NCI-H2107 (cell line): Measurements from ENCODE around the gene VGF.

Experiments used
- DNase-seq: peaks from one replicate; lab custom pipeline; 2025; lab: John Stamatoyannopoulos, UW

VGF gene

DNA sequence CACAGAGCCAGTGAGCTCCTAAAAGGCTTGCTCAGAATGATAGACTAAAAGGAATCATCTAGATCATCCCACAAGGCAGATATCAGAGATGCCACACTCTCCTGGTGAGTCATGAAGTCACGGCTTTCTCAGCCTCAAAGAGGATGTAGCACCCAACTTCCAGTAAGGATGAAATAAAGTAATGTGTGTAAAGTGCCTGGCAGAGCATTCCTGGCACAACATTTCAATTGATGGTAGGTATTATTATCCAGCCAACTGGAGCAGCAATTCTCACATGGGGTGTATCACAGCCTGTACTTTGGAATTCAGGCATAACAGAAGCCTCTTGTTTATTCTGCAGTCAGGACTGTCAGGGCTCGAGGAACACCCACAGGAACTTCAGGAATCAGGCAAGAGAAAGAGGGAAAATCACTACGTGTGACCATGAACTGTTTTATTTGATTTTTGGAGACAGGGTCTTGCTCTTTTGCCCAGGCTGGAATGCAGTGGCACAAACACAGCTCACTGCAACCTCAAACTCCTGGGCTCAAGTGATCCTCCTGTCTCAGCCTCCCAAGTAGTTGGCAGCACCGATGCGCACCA lies 20.0 kb upstream of the VGF start:
- no peak for DNase-seq

DNA sequence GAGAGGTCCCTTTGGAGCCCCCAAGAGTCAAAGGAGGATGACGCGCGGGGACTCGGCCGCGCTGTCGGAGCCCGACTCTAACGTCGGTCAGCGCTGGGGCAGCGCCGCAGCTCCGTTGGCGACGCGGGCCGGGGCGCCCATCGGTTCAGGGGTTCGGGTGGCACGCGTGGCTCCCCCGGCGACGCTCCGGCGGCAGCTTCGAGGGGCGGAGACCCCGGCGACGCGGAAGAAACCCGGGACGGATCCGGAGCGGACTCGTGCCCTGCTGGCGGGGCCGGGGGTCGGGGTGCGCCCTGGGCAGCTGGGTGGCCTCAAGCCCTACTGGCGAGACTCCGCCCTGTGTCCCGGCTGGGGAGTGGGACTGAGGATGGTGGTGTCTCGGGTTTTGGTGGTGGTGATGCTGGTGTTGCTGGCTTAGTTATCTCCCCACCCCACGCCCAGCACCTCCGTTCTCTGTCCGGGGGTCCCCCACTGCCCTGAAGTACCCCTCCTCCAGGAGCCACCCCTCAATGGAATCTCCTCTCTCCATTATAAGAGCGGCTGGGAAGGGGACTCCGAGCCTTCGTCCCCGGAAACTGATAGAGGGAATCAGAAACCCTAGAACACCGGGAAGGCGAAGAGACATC lies 14.9 kb upstream of the VGF start, which contains the start of gene NAT16:
Gene NAT16, minus strand, starts transcription at position 164 of the 626 bp plus-strand sequence. CDS start 5,486 bp downstream, outside the sequence.
- no peak for DNase-seq

DNA sequence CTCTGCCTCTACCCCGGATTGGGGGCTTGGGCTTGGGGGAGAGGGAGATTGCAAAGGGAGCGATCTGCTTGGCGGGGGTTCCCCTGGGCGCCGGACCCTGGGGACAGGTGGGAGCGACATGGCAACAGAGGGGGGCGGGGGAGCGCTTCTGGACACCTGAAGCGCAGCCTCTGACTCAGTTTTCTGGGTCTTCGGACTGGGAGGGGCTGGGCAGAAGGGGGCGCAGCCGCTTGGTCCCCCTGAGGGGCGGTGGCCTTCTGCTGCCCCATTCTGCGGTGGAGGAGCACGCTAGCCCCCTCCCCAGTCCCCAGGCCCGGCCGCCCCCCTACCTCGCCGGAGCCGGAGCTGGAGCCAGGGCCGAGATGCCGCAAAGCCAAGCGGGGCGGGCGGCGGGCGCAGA lies 14.3 kb upstream of the VGF start:
- no peak for DNase-seq

DNA sequence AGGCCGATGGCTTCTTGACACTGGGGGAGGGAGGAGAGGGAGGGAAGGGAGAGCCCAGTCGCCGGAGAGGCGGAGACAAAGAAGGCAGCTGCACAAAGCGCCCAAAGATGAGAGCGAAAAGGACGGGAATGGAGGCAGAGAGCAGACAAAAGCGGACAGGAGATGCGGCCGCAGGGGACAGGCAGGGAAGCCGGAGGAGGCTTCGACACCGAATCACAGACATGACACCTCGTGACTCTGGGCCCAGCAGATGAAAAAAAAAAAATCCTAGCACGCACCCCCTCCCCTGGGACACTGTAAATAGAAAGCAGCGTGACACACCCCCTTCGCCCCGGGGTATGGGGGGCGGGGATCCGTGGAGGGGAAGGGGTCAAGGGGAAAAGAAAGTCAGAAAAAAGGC lies 13.7 kb upstream of the VGF start:
- DNase-seq = no peak

DNA sequence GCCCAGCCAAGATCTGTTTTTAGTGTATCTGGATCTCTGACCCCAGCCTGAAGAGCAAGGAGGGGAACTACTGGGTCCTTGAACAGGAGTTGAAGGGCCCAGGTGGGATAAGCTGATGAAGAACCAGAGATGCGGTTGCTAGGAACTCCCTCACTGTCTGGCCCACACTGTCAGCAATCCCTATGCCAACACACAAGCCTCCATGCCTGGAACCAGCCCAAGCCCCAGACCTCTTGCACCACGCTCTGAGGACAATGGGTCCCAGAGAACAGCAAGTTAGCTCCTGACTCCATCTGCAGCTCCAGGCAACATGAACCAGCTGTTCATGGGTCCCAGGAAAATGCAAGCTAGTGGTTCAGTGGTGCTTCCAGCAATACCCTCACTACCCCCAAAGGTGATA lies 12.3 kb upstream of the VGF start:
- no peak for DNase-seq

DNA sequence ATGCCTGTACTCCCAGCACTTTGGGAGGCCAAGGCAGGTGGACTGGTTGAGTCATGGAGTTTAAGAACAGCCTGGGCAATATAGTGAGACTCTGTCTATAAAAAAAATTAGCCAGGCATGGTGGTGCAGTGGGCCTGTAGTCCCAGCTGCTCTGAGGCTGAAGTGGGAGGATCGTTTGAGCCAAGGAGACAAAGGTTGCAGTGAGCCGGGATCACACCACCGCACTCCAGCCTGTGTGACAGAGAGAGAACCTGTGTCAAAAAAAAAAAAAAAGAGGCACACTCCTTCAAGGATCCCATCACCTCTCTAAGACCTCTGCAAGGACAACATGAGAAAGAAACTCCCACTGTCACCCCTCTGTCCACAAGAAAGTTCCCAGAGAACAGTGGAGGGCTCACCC lies 10.3 kb upstream of the VGF start:
- no peak for DNase-seq

DNA sequence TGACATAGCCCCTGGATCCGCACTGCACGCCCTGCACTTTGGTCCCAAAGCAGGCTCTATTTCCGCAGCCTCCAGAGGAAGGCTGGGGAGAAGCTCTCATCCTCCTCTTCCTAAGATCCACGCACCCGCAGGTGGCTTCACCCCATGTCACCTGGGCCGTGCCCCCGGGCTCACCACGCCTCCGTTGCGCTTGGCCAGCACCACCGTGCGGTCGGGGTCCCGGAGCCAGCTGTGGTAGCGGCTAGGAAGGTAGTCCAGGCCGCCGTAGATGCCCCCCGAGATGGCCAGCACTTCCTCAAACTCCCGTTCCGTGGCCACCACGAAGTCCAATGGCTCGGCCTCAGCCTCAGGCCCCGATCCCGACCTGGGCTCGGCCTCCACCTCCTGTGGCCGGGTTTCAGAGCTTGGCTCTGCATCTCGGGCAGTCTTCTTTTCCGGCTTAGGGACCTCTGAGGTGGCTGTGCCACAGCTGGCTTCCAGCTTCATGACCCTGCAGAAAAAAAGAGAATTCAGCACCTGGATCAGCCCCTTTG lies 9.0 kb upstream of the VGF start:
- no peak for DNase-seq

DNA sequence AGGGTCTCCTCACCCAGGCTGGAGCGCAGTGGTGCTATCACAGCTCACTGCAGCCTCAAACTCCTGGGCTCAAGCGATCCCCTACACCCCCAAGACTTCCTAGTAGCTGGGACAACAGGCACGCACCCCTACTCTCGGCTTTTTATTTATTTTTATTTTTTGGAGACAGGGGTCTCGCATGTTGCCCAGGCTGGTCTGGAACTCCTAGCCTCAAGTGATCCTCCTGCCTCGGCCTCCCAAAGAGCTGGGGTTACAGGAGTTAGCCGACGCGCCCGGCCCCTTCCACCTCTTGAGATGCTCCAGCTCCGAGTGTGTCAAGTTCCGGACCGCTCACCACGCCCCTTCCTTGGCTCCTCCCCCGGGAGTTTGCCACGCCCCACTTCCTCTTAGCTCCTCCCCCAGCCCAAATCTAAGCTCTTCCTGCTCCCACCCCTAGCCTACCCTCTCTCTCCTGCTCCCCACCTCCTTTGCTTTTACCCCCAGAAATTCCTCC lies 8.4 kb upstream of the VGF start:
- DNase-seq = no peak

DNA sequence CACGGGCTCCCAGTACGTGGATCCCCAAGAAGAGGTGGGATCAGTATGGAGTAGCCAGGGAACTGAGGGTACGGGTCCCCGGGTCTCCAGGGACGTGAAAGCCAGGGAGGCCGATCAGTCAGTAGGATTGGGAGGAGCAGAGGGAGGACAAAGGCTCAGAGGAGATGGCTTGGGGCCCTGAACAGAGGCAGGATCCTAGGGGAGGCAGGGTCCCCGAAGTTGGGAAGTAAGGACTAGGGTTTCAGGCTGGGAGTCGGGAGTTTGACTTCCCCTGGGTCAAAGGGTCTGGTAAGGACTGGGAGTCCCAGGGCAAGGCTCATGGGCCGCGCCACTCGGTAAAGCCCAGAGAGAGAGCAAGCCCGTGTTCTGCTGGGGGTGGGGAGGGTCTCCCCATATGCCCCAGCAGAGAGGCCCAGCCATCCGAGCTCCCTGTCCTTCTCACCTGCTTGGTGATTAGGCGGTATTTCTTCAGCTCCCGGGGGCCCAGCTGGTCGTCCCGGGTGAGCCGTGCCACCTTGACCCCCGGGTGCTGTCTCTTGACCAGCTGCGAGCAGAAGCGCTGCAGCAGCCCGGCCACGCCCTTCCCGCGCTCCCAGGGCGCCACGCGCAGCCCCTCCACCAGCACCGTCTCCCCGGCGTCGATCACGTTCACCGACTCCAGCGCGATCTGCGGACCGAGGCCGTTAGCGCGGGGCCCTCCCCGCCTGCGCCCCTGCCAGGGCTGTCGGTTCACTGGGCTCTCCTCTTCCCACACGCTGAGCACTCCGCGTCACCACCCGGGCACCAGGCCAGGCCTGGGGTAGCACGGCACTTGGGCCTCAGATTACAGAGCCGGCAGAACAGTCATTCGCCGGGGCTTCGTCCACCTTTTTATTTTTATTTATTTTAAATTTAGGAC lies 7.7 kb upstream of the VGF start:
- DNase-seq = peak; percentile 82

DNA sequence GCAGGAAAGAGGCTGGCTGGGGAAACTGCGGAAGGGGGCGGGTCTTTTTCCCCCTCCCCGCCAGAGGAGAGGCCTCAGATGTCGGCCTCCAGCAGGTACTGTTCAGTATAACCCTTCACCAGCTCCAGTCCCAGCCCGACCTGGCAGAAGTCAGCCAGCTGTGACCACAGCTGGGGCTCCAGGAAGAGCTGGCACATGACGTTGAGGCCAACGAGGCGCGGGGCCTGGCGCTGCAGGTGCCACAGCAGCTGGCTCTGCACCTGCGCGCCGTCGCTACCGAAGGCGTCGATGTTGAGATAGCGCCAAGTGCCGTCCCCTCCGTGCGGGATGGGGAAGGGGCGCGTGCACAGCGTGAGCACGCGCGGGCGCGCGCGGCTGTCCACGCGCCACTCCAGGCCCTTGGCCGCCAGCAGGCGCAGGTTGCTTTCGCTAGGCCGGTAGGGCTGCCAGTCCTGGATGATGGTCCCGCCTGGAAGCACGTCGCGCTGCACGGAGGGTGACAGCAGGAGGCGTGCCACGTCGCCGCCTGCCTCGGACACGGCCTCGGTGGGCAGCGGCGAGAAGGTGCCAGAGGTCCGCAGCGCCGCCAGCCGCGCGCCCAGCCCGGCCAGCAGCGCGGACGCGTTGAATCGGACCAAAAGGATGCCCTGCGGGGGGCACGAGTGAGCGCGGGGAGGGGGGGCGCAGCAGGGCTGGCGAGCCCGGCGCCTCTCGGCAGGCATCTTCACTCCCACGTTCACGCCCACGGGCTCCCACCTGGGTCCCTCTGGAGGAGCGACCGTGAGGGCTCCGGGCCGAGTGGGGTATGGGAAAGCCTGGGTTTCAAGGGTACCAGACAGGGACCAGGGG lies 6.9 kb upstream of the VGF start:
- DNase-seq = peak; percentile 59

DNA sequence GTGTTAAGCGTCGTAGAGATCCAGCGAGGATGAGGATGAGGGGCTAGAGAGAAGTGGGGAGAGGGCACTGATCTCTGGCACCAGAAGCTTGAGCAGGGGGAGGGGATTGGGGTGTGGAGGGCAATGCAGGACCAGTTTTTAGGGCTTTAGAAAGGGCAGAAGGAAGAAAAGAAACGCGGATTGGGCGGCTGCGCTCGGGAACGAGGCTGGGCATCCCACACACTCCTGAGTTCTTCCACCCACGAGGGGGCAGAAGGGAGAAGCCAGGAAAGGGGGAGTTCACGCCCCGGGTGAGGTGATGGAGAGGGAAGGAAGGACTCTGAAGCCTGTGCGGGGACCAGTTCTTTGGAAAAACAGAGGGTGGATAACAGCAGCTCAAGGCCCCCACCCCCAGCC lies 6.1 kb upstream of the VGF start:
- DNase-seq = no peak

DNA sequence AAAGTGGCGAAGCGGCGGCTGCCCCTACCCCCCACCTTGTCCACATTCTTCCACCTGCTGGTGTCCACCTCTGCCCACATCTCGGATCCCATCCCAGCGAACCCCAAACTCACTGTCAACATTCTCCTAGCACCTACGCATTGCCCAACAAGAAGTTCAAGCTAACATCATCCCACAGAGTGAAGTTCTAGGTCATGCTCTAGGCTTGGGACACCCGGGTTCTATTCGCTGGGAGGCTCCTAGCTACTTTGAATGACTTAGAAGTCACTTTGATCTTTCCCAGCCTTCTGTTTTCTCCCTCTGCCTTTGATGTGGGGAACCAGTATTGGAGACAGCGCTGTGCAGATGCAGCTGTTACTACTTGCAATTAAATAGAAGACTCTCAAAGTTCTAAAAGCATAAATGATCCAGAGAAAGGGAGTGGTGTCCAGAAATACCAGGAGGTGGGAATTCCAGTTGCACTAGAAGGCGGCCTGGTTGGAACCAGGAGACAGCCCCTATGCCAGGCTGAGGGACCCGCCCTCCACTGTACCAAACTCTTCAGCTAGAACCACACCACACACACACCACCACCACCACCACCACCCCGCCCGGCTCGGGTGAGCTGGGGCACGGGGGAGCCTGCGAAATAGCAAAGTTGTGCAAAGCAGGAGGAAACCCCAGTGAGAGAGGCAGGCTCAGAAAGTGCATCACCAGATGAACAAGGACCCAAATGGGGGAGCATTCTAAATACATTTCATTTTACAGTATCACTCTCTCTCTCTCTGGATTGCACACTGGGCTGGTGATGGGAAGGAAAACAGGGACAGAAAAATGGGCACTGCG lies 5.5 kb upstream of the VGF start:
- DNase-seq = no peak

DNA sequence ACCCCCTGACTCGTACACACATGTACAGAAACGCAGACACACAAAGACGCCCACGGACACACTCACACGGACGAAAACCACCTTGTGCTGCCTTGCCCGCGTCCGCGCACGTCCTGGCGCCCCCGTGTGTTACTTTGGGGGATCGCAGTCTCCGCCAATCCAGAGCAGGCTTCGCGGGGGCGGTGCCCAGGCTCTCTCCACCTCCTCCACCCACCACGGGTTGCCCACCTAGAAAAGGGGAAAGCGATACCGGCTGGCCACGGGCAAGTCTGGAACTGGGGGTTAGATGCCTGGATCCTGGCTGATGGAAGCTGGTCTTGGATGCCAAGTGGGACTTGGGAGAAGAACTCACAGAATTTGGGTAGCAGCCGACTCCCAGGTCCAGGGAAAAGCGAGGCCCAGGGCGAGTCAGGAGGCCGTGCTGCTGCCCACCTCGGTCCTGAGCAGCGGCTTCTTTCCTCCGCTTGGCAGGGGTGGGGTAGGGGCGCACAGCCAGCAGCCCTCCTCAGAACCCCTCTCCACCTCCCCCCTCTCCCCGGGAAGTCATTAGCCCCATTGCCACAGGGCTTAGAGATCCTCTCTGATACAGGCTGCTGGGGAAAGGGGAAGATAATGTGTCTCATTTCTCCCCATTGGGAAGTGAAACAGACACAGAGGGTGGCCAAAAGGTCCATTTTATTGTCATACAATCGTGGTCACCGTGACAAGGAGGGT lies 4.6 kb upstream of the VGF start:
- DNase-seq = peak; percentile 31

DNA sequence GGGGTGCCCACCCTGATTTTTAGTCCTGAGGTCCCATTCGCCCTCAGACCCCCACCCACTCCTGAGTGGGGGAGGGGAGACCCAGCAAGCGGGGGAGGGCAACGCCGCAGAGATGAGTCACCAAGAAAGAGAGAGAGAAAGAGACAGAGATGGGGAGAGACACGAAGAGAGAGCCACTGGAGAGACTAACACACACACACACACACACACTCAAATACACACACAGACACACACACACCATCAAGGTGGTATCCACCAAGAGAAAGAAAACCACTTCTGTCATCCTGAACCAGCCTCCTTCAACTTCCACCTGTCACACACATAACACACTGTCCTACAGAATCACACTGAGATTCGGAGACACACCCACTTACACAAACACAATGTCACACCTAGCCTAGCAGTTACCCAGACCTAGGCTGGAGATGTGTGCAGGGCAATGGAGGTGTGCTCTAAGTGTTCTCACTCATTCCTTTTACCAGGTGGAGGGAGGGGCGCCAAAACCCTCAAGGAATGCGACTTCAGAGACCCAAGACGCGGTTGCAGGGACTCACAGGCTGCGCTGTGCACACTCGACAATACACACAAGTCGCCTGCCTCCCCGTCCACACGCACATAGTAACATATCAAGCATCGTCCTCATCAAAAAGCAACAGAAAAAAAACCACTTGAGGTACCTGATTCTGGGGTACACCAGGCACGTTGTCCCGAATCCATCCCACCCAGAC lies 3.9 kb upstream of the VGF start:
- DNase-seq = no peak

DNA sequence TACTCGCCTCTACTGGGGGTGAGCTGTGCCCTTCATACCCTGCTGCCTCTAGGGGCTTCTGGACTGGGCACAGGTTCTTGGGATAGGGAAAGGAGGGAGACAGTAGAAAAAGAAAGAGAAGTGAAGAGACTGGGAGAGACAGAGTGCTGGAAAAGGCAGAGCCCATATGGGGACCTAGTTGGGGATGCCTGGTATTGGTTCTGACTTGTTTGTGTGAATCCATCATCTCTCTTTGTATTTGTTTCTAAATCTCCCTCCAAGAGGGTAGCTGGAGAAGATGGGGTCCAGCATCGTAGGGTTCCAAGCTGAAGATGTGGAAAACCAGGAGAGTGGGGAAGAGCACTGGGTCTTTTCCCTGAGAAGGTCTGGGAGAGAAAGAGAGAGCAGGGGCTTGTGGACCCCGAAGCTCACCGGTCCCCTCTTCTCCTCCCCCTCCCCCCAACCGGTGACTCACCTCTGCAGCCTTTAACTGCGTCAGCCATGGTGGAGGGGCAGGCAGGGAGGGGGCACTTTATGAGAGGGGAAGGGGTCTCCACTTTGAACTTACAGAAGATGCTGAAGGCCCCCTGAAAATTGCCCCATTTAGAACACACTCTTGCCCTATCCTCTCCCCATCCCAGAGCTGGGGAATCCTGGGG lies 3.2 kb upstream of the VGF start:
- no peak for DNase-seq

DNA sequence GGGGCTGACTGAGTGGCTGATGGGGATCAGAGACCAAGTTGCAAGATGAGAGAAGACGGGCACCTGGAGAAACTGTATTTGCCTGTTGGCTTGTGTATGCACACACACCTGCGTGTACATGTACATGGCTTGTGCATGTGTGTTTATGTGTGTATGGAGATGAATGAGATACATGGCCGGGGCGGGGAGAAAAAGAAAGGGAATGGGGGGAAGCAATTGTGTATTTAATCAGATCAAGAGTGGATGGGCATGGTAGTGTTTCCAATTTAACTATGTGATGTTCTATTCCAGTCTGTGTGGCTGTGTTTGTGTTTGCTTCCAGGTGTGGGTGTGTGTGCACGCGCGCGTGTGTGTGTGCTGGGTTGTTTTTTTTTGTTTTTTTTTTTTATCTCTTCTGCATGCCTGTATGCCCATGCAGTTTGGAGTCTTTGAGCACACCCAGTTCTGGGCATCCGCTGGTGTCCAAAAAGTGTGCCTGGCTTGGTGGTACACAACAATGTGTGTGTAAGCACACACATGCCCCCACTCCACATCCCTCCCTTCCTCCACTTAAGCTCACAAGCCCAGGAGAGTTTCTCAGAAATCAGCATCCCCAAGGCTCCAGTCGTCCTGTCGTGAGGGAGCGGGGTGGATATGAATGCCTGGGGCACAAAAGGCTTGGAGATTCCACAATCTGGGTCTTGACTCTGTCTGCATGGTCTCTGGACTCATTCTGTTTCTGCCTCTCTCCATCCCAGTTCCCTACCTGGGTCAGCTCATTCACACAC lies 2.5 kb upstream of the VGF start:
- DNase-seq = no peak

DNA sequence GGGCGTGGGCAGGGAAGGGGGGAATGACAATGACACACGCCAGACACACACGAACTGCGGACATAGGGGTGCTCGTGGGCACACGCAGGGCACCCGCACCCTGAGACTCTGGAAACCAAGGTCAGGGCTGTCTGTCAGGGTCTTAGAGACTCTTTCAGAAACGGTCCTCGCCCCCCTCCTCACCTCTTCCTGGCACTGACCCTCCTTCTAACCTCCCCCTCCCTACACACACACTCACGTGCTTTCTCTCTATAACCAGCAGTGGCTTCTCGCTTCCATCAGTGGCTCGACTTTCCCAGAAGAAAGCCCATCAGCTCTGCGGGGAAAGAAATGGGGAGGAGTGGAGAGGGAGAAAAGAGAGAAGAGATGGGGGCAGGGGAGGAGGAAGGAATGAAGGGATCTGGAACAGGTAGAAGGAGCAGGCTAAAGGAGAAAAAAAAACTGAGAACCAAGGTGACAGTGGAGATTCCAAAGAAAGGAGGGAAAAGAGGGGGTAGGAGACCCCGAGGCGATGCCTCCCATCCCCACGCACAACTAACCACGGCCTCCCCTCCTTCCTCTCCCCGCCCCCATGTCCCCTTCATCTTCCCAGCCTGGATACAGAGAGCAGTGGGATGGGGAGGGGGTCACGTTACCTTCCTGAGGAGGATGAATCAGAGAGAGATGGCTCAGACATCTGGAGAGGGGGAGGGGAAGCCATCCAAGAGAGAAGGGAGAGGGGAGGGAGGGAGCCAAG lies 1.7 kb upstream of the VGF start:
- DNase-seq = no peak

DNA sequence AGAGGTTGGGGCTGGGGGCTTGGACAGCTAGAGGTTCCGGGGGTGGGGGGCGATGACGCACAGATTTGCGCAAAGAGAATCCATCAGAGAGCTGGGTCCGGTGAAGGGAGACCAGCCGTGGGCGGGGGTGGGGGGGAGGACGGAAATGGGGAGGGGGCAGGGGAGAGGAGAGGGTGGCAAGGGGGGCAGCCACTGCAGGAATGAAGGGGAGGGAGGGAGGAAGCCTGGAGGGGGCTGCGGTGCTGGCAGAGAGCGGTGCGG lies 1.2 kb upstream of the VGF start:
- no peak for DNase-seq
